ENCODE measurements around the gene NBEA. TPM values are rescaled to one million over a fixed set of nuclear protein-coding genes. Genes with fewer than 3 reads are reported as not detected.

Gene NBEA
- total RNA-seq, 1 experiment from 2014 or later, result 5.0 TPM

GRCh38 chr13:35694549-35695447 is 752.7 kb downstream of the NBEA start:
- DNase-seq (ENCODE audit: extremely low read depth, low read depth), result no peak

GRCh38 chr13:35695448-35695770 is 753.3 kb downstream of the NBEA start:
- no peak for DNase-seq (ENCODE audit: extremely low read depth, low read depth)

- no peak for DNase-seq (ENCODE audit: extremely low read depth, low read depth)
These were observed 755.2 kb downstream of the NBEA start for GRCh38 chr13:35697186-35697730.

GRCh38 chr13:35698911-35699576 is 757.0 kb downstream of the NBEA start:
- DNase-seq (ENCODE audit: extremely low read depth, low read depth), result no peak

- DNase-seq (ENCODE audit: extremely low read depth, low read depth), result no peak
These were observed 757.9 kb downstream of the NBEA start for GRCh38 chr13:35699825-35700510.

GRCh38 chr13:35700671-35701070 is 758.6 kb downstream of the NBEA start:
- no peak for DNase-seq (ENCODE audit: extremely low read depth, low read depth)

GRCh38 chr13:35702316-35702715 is 760.2 kb downstream of the NBEA start:
- DNase-seq (ENCODE audit: extremely low read depth, low read depth), result no peak

GRCh38 chr13:35703061-35703460 is 761.0 kb downstream of the NBEA start:
- DNase-seq (ENCODE audit: extremely low read depth, low read depth), result no peak

GRCh38 chr13:35704331-35704730 is 762.3 kb downstream of the NBEA start:
- DNase-seq (ENCODE audit: extremely low read depth, low read depth), result no peak

GRCh38 chr13:35706281-35706680 is 764.2 kb downstream of the NBEA start:
- no peak for DNase-seq (ENCODE audit: extremely low read depth, low read depth)

GRCh38 chr13:35706721-35707120 is 764.7 kb downstream of the NBEA start:
- no peak for DNase-seq (ENCODE audit: extremely low read depth, low read depth)

- DNase-seq (ENCODE audit: extremely low read depth, low read depth), result no peak
These were observed 769.8 kb downstream of the NBEA start for GRCh38 chr13:35711909-35712308.

GRCh38 chr13:35712907-35713761 is 771.1 kb downstream of the NBEA start:
- no peak for DNase-seq (ENCODE audit: extremely low read depth, low read depth)

- no peak for DNase-seq (ENCODE audit: extremely low read depth, low read depth)
These were observed 772.1 kb downstream of the NBEA start for GRCh38 chr13:35714121-35714520.

GRCh38 chr13:35714588-35715377 is 772.7 kb downstream of the NBEA start:
- no peak for DNase-seq (ENCODE audit: extremely low read depth, low read depth)

GRCh38 chr13:35716186-35716585 is 774.1 kb downstream of the NBEA start:
- no peak for DNase-seq (ENCODE audit: extremely low read depth, low read depth)

- DNase-seq (ENCODE audit: extremely low read depth, low read depth), result no peak
These were observed 774.7 kb downstream of the NBEA start for GRCh38 chr13:35716729-35717128.

- no peak for DNase-seq (ENCODE audit: extremely low read depth, low read depth)
These were observed 776.0 kb downstream of the NBEA start for GRCh38 chr13:35718084-35718483.

GRCh38 chr13:35720290-35720689 is 778.2 kb downstream of the NBEA start:
- no peak for DNase-seq (ENCODE audit: extremely low read depth, low read depth)
